OCI-LY1 (cell line): Measurements from ENCODE around the gene DMRTC2.

Experiments
- H2AFZ ChIP-seq: fragments of 200-600 bp; sonication (generic), shearing (Covaris generic); 2 replicates; pipeline ENCODE4 v1.6.0; 2014; ENCODE audit warnings: antibody characterized with exemption, mild to moderate bottlenecking, low read length
- H3F3A ChIP-seq: fragments of 200-600 bp; sonication (generic), shearing (Covaris generic); 2 replicates; pipeline ENCODE4 v1.6.0; 2014; ENCODE audit warnings: mild to moderate bottlenecking, antibody characterized with exemption, low read length, moderate library complexity; ENCODE audit not compliant: insufficient read depth
- H3K27ac ChIP-seq: fragments of 200-600 bp; sonication (generic); 2 replicates; pipeline ENCODE4 v1.5.1; 2014; ENCODE audit warnings: low read length, mixed run types, mild to moderate bottlenecking, low read depth; ENCODE audit not compliant: poor library complexity, severe bottlenecking
- H3K27me3 ChIP-seq: fragments of 200-600 bp; sonication (generic); 2 replicates; pipeline ENCODE4 v1.6.0; 2014; ENCODE audit warnings: antibody characterized with exemption, mild to moderate bottlenecking, low read length, moderate library complexity; ENCODE audit not compliant: insufficient read depth
- H3K36me3 ChIP-seq: fragments of 200-600 bp; sonication (generic); 2 replicates; pipeline ENCODE4 v1.6.1; 2014; ENCODE audit warnings: mild to moderate bottlenecking, antibody characterized with exemption, low read length, moderate library complexity, mixed read lengths; ENCODE audit not compliant: insufficient read depth
- H3K4me1 ChIP-seq: fragments of 200-600 bp; sonication (generic); 2 replicates; pipeline ENCODE4 v1.5.1; 2014; ENCODE audit warnings: mild to moderate bottlenecking, low read length, moderate library complexity; ENCODE audit not compliant: insufficient read depth, severe bottlenecking
- H3K4me2 ChIP-seq: fragments of 200-600 bp; sonication (generic), shearing (Covaris generic); 2 replicates; pipeline ENCODE4 v1.6.1; 2014; ENCODE audit warnings: low read length
- H3K4me3 ChIP-seq: fragments of 200-600 bp; sonication (generic); 2 replicates; pipeline ENCODE4 v1.5.1; 2014; ENCODE audit warnings: low read length, low read depth, mild to moderate bottlenecking, mixed read lengths; ENCODE audit not compliant: poor library complexity, severe bottlenecking
- H3K79me2 ChIP-seq: fragments of 200-600 bp; shearing (Covaris generic); 2 replicates; pipeline ENCODE4 v1.6.1; 2016; ENCODE audit warnings: mixed run types, low read length, mixed read lengths; ENCODE audit not compliant: insufficient read depth
- H3K9ac ChIP-seq: fragments of 200-600 bp; sonication (generic), shearing (Covaris generic); 2 replicates; pipeline ENCODE4 v1.6.1; 2014; ENCODE audit warnings: mild to moderate bottlenecking, low read length, mixed read lengths
- H3K9me2 ChIP-seq: fragments of 200-600 bp; sonication (generic), shearing (Covaris generic); 2 replicates; pipeline ENCODE4 v1.6.1; 2014; ENCODE audit warnings: low read depth, mild to moderate bottlenecking, low read length, mixed read lengths
- H3K9me3 ChIP-seq: fragments of 200-600 bp; shearing (Covaris generic); 2 replicates; pipeline ENCODE4 v1.6.1; 2014; ENCODE audit warnings: low read length, mixed read lengths
- H4K20me1 ChIP-seq: fragments of 200-600 bp; sonication (generic), shearing (Covaris generic); 2 replicates; pipeline ENCODE4 v1.6.0; 2016; ENCODE audit warnings: mild to moderate bottlenecking, low read length; ENCODE audit not compliant: insufficient read depth
- EZH2 ChIP-seq: fragments of 200-600 bp; sonication (generic), shearing (Covaris generic); IDR thresholded peaks from 2 replicates; pipeline ENCODE4 v1.8.0; 2017; ENCODE audit warnings: borderline replicate concordance, mixed run types, mild to moderate bottlenecking, antibody characterized with exemption, low read length, moderate library complexity, mixed read lengths
- TF ChIP-seq, protein P1 (sequence below): fragments of 200-600 bp; sonication (generic), shearing (Covaris generic); IDR thresholded peaks from 2 replicates; pipeline ENCODE4 v1.5.1; 2017; ENCODE audit warnings: mild to moderate bottlenecking, antibody characterized with exemption, low read length, moderate library complexity, mixed read lengths

Gene DMRTC2

DNA sequence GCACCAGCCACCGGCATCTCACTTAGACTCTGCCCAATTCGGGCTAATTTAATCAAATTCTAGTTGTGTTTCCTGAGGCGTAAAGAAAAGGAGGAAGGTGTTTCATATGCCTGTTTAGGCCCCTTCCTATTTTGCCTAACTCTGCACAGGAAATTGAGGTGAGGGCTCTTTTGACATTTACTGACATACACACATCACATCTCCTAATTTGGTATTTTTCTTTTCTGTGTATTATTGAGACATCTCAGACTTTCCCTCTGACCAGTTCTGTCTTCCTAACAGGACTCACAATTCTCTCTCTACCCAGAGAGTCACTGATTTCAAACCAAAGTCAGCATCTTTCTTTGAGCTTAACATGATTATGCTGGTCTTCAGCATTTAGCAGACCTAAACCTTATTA is 40.5 kb upstream of the DMRTC2 start:
- no peaks in the 10 kb centered on the region for H4K20me1 ChIP-seq
- no peak overlapping the region for H3K4me2 ChIP-seq
- H3K79me2 ChIP-seq, result no peaks in the 10 kb centered on the region
- no peak overlapping the region for H2AFZ ChIP-seq
- H3K4me1 ChIP-seq, result peaks cover 11% of the 10 kb centered on the region
- TF ChIP-seq, protein P1, sequence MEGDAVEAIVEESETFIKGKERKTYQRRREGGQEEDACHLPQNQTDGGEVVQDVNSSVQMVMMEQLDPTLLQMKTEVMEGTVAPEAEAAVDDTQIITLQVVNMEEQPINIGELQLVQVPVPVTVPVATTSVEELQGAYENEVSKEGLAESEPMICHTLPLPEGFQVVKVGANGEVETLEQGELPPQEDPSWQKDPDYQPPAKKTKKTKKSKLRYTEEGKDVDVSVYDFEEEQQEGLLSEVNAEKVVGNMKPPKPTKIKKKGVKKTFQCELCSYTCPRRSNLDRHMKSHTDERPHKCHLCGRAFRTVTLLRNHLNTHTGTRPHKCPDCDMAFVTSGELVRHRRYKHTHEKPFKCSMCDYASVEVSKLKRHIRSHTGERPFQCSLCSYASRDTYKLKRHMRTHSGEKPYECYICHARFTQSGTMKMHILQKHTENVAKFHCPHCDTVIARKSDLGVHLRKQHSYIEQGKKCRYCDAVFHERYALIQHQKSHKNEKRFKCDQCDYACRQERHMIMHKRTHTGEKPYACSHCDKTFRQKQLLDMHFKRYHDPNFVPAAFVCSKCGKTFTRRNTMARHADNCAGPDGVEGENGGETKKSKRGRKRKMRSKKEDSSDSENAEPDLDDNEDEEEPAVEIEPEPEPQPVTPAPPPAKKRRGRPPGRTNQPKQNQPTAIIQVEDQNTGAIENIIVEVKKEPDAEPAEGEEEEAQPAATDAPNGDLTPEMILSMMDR, result no peak
- no peak for TF ChIP-seq EZH2
- no peak overlapping the region for H3K9ac ChIP-seq
- H3K36me3 ChIP-seq, result no peaks in the 10 kb centered on the region
- H3K4me3 ChIP-seq, result no peak overlapping the region
- no peaks in the 10 kb centered on the region; the same call in 1 of the 2 replicates for H3K27me3 ChIP-seq
- H3K9me3 ChIP-seq, result no peaks in the 10 kb centered on the region
- H3K9me2 ChIP-seq, result no peaks in the 10 kb centered on the region
- no peaks in the 10 kb centered on the region for H3F3A ChIP-seq
- no peak overlapping the region for H3K27ac ChIP-seq

DNA sequence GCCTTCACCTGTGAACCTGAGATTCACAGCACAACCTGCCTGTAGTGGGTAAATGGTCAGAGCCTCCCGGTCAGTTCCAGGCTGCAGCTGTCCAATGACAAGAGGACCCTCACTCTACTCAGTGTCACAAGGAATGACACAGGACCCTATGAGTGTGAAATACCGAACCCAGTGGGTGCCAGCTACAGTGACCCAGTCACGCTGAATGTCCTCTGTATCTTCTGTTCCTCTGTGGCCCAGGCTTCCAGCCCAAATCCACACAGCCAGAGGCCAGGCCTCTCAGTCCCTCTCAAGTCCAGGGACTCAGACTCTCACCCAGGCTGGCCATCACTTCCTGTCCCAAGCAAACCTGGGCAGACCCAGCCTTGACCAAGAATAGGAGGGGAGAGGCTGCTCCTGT is 37.7 kb upstream of the DMRTC2 start:
- TF ChIP-seq EZH2, result no peak
- TF ChIP-seq, protein P1, result no peak
- no peak overlapping the region for H3K4me2 ChIP-seq
- no peaks in the 10 kb centered on the region for H3K79me2 ChIP-seq
- H3K36me3 ChIP-seq, result no peaks in the 10 kb centered on the region
- H3K9me3 ChIP-seq, result no peaks in the 10 kb centered on the region
- no peaks in the 10 kb centered on the region; the same call in 1 of the 2 replicates for H3K27me3 ChIP-seq
- no peaks in the 10 kb centered on the region for H3F3A ChIP-seq
- no peak overlapping the region for H3K27ac ChIP-seq
- H2AFZ ChIP-seq, result no peak overlapping the region
- no peaks in the 10 kb centered on the region for H3K9me2 ChIP-seq
- peaks cover 11% of the 10 kb centered on the region for H3K4me1 ChIP-seq
- H4K20me1 ChIP-seq, result no peaks in the 10 kb centered on the region
- no peak overlapping the region for H3K4me3 ChIP-seq
- no peak overlapping the region for H3K9ac ChIP-seq

DNA sequence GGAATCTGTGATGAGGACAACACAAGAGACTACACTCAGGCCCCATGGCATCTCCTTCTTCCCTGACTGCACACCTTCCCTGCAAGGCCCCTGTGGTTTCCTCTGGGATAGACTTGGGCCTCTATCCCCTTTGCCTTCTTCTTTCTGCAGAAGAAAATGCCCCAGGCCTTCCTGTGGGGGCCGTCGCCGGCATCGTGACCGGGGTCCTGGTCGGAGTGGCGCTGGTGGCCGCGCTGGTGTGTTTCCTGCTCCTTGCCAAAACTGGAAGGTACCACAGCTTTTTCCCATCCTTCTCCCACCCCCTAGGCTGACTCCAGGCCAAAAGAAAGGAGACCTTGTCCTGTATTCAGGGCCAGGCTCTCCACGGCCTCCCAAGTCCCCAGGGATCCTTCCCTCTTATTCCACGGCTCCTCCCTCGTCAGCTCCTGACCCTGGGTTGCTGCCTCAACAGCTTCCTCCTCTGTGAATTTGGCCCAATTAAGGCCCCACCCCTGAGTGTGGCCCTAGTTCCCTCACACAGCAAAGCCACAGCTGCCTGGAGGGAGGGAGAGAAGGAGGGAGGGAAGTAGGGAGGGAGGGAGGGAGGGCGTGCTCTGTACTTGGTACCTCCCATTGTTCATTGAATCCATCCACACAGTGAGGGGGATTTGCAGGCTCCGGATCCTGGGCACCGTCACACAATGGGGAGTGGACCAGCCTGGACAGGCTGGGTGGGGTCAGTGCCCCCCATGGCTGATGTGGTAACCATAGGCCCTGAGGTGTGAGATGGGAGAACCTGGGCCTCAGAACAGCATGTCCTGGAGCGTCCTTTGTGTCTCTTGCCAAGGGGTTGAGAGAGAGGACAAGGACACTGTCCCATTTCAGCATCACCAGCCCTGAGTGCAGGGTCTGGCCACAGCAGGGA is 35.9 kb upstream of the DMRTC2 start:
- Histone ChIP-seq H3K36me3 (no peaks in the 10 kb centered on the region), H3K4me2 (no peak overlapping the region), H3K9ac (no peak overlapping the region), H3K9me3 (no peaks in the 10 kb centered on the region), H3K27me3 (no peaks in the 10 kb centered on the region), H3K4me3 (no peak overlapping the region), H4K20me1 (no peaks in the 10 kb centered on the region), H3F3A (no peaks in the 10 kb centered on the region), H3K4me1 (peaks cover 4% of the 10 kb centered on the region), H3K9me2 (no peaks in the 10 kb centered on the region), H3K27ac (no peak overlapping the region), H3K79me2 (no peaks in the 10 kb centered on the region), H2AFZ (no peak overlapping the region)
- TF ChIP-seq, protein P1, result no peak
- no peak for TF ChIP-seq EZH2
